GM12875 (cell line): ENCODE data around the gene FBXW11.

Experiments
- H3K4me3 ChIP-seq: one replicate; pipeline ENCODE4 v1.5.1; 2011; ENCODE audit warnings: low read depth, low read length, control low read depth
- TF ChIP-seq, protein P1 (sequence below): IDR thresholded peaks from 2 replicates; pipeline ENCODE4 v1.5.1; 2011; ENCODE audit warnings: low read depth, mild to moderate bottlenecking, control low read depth, inconsistent platforms, low read length, moderate library complexity, borderline replicate concordance; ENCODE audit not compliant: insufficient read depth

FBXW11 gene

DNA sequence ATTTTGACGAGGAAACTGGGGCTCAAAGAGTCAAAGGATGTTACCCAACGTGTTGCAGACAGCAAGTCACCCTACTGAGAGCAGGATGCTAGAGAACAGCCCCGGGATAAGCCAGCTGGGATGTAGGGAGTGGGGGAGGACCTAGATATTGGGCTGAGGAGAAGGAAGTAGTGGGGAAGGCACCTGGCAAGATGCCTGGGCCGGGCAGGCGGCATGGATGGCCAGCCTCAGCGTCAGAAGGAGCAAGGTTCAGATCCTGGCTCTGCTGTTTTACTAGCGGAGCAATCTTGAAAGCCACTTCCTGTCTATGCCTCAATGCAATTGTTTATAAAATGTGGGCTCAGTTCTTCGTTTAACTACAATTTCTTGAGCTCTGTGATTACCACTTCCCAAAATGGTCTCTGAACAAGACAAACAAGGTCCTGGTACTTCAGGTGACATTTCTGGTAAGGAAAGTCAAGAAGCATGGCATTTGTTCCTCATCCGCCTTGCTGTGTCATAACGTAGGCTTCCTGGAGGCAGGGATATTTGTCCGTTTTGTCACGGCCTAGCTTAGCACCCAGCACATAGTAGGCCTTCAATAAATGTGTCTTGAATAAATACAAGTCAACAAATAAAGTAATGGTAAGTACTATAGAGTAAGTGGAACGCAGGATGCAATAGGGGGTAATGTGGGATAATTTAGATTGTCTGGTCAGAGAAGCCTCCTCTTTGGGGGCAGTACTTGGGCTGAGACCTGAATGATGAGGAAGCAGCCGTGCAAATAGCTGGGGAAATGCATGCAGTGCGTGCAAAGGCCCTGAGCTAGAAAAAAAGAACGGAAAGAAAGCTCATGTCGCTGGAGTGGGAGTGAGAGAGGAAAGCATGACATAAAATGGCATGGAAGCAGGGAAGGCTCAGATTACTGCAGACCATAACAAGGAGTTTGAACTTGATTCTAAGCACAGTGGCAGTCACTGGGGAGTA is 150.4 kb downstream of the FBXW11 start:
- H3K4me3 ChIP-seq: no peak overlapping the region
- TF ChIP-seq, protein P1, sequence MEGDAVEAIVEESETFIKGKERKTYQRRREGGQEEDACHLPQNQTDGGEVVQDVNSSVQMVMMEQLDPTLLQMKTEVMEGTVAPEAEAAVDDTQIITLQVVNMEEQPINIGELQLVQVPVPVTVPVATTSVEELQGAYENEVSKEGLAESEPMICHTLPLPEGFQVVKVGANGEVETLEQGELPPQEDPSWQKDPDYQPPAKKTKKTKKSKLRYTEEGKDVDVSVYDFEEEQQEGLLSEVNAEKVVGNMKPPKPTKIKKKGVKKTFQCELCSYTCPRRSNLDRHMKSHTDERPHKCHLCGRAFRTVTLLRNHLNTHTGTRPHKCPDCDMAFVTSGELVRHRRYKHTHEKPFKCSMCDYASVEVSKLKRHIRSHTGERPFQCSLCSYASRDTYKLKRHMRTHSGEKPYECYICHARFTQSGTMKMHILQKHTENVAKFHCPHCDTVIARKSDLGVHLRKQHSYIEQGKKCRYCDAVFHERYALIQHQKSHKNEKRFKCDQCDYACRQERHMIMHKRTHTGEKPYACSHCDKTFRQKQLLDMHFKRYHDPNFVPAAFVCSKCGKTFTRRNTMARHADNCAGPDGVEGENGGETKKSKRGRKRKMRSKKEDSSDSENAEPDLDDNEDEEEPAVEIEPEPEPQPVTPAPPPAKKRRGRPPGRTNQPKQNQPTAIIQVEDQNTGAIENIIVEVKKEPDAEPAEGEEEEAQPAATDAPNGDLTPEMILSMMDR: no peak

DNA sequence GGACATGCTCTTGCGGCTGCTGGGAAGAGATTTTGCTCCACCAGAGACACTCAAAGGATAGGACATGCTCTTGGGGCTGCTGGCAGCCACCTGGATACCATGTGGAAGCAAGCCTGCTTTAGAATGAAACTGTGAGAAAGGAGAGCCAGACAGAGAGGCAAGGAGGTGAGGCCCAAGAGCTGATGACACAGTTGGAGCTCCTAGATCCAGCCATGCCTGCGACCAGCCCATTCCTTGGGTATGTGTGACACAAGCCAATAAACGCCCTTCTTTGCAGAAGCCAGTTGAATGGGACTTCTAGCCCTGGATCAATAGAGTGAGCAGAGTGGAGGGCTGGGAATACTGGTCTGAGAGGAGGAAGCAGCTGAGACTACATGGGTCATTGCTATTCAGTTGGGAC is 151.2 kb downstream of the FBXW11 start:
- no peak overlapping the region for H3K4me3 ChIP-seq
- TF ChIP-seq, protein P1: no peak

DNA sequence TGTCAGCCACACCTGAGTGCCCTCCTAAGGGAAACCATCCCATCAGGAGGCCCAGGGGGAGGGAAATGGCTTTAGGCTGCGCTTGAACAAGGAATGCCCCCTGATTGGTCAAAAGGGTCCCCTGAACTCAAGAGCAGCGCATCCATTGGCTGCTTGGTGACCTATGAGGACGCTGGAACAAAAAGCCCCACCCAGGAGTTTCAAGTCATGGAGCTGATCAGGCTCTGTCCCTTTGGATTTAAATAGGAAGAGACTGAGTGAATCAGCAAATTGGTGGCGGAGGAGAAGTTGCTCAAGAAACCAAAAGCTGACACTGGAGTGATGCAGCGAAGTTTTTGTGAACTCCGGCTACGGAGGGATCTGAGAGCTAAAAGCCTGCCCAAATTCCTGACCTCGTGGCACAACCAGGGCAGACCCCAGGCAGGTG is 154.2 kb downstream of the FBXW11 start:
- TF ChIP-seq, protein P1: no peak
- H3K4me3 ChIP-seq: no peak overlapping the region

DNA sequence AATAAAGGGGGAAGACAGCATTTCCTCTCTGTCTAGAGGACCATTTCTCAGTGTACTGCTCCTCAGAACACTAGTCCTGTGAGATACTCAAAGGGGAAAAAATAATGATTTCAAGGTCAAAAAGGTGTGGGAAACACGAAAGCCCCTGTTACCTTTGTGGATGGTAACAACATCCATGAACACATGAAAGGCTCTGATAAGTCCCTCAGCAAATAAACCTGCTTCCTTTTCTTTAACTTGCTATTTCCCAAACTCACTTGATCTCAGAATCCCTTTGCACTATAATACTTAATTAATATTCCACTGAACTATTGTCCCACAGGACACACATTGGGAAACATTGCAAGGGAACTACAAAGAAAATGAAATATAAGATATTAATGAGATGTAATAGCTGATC is 155.2 kb downstream of the FBXW11 start:
- no peak overlapping the region for H3K4me3 ChIP-seq
- TF ChIP-seq, protein P1: no peak

DNA sequence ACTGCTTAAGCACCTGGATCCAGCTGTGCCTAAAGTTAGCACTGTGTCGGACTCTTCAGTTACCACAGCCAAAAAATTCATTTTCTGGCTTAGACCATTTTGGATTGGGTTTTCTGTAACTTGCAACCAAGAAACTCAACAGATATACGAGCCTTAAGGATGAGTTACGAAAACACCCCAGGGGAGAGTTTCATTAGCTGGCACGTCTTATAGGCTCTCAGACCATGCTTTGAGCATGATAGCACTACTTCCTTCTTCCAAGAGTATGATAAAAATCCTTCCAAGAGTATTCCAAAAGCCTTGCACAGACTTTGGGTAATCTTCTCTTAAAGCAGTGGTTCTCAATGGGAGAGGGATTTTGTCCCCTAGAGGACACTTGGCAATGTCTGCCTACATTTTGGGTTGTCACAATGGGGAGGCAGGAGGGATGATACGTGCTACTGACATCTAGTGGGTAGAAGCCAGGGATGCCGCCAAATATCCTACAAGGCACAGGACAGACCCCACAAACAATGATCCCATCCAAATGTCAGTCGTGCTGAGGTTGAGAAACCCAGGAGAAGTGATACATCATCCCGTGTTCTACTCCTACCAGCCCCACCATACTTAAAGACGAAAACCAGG is 156.0 kb downstream of the FBXW11 start:
- TF ChIP-seq, protein P1: no peak
- no peak overlapping the region for H3K4me3 ChIP-seq

DNA sequence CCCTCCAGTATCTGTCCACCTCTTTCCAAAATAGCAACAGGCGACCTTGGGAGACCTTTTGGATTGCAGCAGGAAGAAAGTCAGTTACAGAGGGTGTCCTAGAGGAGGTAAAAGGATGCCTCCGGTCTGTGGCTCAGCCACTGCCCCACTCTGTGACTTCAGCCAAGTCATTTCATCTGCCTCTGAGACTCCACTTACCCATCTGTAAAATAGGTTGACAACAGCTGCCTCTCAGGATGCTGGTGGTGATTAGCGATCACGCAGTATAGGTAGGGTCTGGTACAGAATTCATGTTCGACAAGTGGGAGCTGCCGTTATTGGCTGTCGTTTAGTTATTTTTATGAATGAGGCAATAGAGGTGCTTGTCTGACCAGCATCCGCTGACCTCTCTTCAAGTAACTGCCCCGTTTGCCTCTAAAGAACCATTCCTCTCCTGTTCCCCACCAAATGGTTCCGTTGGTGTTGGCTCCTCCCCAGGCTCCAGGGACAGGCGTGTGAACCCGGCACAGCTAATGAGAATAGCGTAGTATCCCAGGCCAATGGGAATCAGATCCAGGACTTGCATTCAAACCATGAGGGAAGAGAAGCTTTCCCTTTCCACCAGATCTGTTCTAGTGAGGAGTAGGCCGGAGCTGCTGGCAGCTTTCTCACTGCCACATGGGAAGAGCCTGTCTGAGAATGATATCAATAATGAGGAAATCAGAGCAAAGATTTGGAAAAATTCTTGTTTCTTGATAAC is 156.7 kb downstream of the FBXW11 start:
- H3K4me3 ChIP-seq: no peak overlapping the region

More for the DNA sequence above, 156.7 kb downstream of the FBXW11 start:
- TF ChIP-seq, protein P1: no peak
